GM19395 (cell line): ENCODE results near the gene FAAP20.

Source experiments
- ATAC-seq: cut with Tn5 transposase; IDR thresholded peaks from one replicate; pipeline ENCODE4 v1.9.1; 2021; ENCODE audit warnings: mild to moderate bottlenecking, moderate library complexity; ENCODE audit not compliant: unreplicated experiment

Gene FAAP20

DNA sequence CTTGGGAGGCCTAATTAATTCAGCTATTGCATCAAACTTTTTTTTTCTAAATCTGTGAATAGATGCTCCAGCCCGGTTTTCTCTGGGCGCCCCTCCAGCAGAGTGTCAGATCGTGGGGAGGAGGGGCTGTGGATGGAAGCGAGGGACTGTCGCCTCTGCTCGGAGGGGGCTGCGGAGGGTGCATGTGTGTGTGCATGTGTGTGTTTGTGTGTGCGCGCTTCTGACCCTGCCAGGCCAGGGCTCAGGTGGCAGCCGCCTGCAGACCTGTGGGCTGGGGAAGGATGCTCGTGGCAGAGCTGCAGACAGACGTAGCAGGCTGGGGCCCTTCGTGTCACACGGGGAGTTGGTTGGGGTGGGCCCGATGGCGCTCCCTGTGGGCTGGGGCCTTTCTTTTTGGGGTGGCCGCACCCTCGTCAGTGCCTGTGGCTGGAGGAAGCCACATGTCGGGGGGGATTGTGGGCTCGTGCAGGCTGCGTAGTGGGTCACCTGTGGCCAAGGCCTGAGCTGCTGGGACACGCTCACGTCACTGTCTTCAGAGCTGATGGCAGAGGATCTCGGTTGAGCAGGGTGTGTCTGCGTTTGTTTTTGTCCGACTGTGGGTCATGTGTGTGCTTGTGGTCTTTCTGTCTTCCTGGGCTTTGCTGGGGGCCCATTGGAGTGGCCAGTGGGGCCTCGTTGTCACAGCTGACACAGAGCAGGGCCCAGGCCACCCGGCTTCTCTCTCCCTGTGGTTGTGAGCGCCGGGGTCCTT lies 36.4 kb upstream of the FAAP20 start:
- no peak for ATAC-seq

DNA sequence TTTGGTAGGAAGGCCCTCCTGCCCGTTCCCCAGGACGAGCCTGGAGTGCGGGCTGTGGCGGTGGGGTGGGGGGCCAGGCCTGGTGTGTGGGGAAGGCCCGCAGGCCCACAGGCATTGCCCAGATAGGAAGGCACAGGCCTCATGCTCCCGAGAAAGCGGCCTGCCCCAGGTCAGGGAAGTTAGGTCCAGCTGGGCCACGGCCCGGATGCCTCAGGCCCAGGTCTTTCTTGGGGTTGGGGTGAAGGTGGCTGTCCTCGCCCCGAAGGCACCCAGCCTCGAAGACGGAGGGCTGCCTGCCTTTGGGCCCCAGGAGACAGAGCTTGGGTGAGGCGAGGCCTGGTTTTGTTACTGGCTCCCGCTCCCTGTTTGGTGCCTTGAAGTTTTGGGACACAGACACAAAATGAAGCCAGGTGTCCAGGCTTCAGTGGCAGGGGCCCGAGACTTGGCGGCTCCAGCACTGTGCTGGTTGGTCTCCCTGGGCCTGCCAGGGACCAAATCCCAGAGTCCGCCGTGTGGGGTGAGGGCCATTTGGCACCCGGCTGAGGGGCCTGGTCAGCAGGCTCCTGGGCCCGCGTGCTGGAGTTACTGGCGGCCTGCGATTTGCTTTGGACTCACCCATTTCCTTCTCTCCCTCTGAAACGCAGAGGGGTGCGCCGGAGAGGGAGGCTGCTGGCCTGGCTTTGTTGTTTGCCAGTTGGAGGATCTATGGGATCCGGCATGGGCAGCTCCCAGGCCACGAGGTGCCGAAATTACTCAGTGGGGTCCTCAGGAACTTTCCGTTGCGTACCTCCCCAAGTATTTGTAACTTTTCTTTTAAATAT lies 35.5 kb upstream of the FAAP20 start:
- ATAC-seq = no peak

GRCh38 chr1:2229037-2229864 lies 34.7 kb upstream of the FAAP20 start:
- ATAC-seq = peak; percentile 19

DNA sequence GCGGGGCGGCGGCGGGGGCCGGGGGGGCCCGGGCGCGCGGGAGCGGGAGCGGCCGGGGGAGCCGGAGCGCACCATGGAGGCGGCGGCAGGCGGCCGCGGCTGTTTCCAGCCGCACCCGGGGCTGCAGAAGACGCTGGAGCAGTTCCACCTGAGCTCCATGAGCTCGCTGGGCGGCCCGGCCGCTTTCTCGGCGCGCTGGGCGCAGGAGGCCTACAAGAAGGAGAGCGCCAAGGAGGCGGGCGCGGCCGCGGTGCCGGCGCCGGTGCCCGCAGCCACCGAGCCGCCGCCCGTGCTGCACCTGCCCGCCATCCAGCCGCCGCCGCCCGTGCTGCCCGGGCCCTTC lies 34.1 kb upstream of the FAAP20 start:
- ATAC-seq = peak; percentile 5

- ATAC-seq = no peak
Measured at GRCh38 chr1:2228157-2228594, 33.6 kb upstream of the FAAP20 start, which contains the start of gene SKI. Gene SKI, plus strand, starts transcription at chr1:2228319. Its CDS starts 448 bp downstream, at chr1:2228767.

GRCh38 chr1:2227346-2228156 lies 33.0 kb upstream of the FAAP20 start:
- ATAC-seq = peak; percentile 81

DNA sequence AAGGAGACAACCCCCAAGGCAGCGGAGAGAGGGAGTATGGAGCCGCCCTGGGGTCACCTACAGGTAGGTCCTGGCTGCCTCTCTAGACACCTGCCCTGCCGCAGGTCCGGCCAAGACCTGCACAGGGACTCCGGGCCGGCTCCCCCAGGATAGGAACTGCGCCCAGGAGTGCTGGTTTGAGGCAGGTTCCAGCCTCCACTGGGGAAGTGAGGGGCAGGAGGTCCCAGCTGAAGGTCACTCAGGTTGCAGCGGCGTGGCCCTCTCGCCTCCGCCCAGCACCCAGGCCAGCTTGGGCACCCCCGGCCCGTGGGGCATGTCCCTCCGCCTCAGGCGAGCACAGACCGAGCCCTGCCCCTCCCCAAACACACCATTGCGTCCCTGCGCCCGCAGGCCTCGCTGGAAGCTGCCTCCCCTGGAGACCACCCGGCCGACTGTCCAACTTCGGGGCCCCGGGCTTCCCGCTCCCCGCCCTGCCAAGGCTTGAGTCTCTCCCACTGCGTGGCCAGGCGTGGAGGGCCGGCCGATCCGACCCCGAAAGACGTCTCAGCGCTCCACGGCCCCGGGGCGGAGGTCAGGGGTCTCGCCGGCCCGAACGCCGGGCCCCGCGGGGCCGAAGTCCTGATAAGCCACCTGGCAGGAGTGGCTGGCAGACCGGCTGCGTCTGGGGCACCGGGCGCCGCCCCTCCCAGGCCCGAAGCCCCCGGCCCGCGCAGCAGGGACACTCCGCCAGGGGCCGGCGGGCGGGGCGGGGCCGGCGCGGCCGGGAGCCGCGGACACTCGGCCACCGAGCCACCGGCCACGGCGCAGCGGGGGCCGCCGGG lies 32.2 kb upstream of the FAAP20 start:
- ATAC-seq = no peak

GRCh38 chr1:2224631-2225428 lies 30.3 kb upstream of the FAAP20 start:
- no peak for ATAC-seq

- ATAC-seq = no peak
Measured at GRCh38 chr1:2224170-2224584, 29.6 kb upstream of the FAAP20 start.

GRCh38 chr1:2221271-2221670 lies 26.7 kb upstream of the FAAP20 start:
- ATAC-seq = no peak

- ATAC-seq = no peak
Measured at GRCh38 chr1:2216767-2217058, 22.1 kb upstream of the FAAP20 start.

- no peak for ATAC-seq
Measured at GRCh38 chr1:2215909-2216766, 21.6 kb upstream of the FAAP20 start.

DNA sequence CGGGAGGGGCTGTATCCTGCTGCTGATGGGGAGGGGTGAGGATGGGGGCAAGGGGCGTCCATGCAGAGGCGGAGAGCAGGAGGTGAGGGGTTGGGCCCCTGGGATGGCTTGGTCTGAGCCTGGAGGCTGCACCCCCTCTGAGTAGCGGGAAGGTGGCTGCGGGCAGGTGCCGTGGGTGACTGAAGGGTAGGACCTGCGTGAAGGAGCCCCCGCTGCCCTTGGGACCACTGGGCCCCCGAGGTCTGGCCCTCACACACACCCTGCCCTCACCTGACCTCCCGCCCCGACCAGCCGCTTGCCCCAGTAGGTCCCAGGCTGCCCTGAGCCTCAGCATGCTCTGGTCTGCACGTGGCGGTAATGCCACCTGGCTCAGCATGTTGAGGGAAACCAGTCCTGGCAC lies 20.8 kb upstream of the FAAP20 start:
- no peak for ATAC-seq

DNA sequence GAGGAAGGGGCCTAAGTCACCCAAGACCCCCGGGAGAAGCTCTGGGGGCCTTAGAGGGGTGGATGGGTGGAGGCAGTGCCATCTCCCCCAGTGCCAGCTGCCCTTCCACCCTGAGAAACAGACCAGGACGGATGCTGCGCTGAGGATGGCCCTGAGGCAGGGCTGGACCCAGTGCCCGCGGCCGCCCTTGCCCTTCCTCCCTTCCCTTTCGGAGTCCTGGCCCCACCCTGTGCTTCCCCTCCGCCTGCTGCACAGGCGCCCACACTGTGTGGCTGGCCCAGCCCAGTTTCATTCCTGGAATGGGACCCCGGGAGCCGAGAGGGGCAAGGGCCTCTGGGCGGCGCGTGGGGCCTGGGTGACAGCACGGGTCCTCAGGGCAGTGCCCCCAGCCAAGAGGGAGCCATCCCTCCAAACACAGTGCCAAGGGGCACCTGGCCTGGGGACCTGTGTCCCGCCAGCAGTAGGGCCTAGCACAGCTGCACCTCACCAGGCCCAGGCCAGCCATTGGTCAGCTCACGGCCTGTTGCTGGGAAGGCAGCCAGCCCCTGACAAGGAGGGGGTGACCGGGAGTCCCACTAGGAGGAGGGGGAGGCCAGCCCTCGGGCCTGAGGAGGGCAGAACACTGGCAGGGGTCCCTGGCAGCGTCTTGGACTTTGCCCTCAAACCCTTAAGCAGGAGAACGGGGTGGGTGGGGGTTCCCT lies 20.1 kb upstream of the FAAP20 start:
- no peak for ATAC-seq

DNA sequence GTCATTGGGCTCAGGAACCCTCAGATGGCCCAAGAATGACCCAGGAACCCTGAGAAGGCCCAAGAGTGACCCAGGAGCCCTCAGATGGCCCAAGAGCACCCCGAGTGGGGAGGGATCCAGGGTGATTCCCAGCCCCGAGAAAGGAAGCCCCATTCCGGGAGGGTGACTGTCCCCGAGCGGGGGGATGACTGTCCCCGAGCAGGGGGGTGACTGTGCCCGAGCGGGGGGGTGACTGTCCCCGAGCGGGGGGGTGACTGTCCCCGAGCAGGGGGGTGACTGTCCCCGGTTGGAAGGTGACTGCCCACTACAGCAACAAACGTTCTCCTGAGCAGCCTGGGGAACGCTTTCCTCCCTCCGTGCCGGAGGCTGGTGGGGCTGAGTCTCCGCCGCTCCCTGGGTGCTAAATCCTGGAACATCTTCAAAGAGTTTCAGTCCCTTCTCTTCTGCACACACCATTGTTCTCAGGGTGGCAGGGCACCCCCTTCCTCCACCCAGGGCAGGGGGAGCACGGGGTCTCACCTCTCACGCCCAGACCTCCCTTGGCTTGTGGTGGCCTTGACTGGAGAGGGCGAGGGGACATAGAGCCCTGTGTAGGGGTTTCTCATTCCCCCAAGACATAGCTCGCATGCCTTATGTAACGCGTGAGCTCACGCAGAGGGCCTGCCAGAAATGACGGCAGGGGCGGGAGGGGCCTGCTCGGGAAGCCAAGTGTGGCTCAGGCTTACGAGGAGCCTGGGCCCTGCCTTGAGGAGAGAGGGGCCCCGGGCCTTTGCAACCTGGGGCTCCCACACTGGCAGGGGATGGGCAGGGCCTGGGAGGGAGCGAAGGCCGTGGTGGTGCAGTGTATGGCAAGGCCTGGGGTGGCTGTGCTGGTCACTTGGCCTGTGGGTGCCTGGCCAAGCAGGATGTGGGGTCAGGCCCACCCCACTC lies 19.3 kb upstream of the FAAP20 start:
- no peak for ATAC-seq
